ENCODE data around the gene VPS35. TPM values are rescaled to one million over a fixed set of nuclear protein-coding genes. Genes with fewer than 3 reads are reported as not detected.

Gene VPS35
- 67.5 and 76.8 TPM in 2 replicates for total RNA-seq (2014; rRNA removed; shearing (Covaris generic))

- Histone ChIP-seq H3K4me3 (ENCODE audit: insufficient read depth, low read depth, low read length) (peak within 1 kb of the TSS; percentile 99), H3K36me3 (replicated peaks; ENCODE audit: control insufficient read depth, insufficient read depth, low read length) (peaks cover 15% of the 10 kb centered on the region), H3K27me3 (ENCODE audit: control insufficient read depth, insufficient read depth, low read length) (no peaks in the 10 kb centered on the region)
- peak; percentile 97 for DNase-seq
These were observed at the start of gene VPS35 for GRCh38 chr16:46688654-46689364. Gene VPS35 (minus strand): TSS chr16:46689178. CDS start chr16:46689133, 45 bp downstream.

- no peak overlapping the region for H3K4me3 ChIP-seq (ENCODE audit: insufficient read depth, low read depth, low read length)
- peak; percentile 35 for DNase-seq
These were observed 48.7 kb upstream of the VPS35 start for GRCh38 chr16:46737621-46738214.

DNA sequence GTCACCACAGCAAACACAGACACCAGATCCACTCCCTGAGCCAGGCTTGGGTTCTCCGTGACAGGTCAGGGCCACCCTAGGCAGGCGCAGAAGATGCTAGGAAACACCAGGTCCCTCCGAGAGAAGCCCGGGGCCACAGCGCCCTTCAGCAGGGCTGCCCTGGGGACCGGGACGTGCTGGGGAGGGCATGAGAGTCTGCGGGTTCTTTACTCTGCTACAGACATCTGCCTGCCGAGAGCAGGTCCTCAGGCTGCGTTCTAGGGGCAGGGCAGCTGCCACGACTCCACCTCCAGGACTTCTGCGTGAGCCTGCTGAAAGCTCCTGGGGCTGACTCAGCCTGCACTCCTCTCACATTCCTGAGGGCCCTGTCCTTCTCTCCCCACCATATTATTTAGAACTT lies 47.7 kb upstream of the VPS35 start:
- Histone ChIP-seq H3K36me3 (replicated peaks; ENCODE audit: control insufficient read depth, insufficient read depth, low read length) (no peaks in the 10 kb centered on the region), H3K27me3 (ENCODE audit: control insufficient read depth, insufficient read depth, low read length) (no peaks in the 10 kb centered on the region), H3K4me3 (ENCODE audit: insufficient read depth, low read depth, low read length) (no peak overlapping the region)
- peak; percentile 64 for DNase-seq

More at GRCh38 chr16:46737621-46738214, 48.7 kb upstream of the VPS35 start:
- Histone ChIP-seq H3K27me3 (ENCODE audit: control insufficient read depth, insufficient read depth, low read length) (no peaks in the 10 kb centered on the region), H3K36me3 (replicated peaks; ENCODE audit: control insufficient read depth, insufficient read depth, low read length) (no peaks in the 10 kb centered on the region)

DNA sequence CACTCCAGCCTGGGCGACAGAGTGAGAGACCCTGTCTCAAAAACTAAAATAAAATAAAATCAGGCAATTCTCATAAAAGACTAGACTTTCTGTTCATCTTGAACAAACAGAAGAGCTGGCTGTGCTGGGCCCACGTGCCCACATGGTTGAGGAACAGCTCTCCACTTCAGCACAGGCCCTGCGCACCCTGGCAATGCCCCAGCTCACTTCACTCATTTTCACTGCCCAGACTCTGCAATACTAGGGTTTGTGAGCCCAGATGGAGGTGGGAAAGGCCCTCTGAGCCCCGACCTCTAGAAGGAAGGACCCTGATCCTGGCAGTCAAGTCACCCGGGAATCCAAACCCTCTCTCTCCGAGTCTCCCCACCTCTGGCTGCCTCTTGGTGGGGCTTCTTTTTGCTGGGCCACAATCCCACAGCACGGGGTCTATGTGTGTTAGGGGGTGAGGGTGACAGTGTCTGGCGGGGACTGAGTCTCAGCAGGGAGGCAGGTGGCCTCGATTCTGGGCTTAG lies 44.4 kb upstream of the VPS35 start:
- H3K4me3 ChIP-seq (ENCODE audit: insufficient read depth, low read depth, low read length) = no peak overlapping the region
- no peak for DNase-seq
- no peaks in the 10 kb centered on the region for H3K36me3 ChIP-seq (replicated peaks; ENCODE audit: control insufficient read depth, insufficient read depth, low read length)
- no peaks in the 10 kb centered on the region for H3K27me3 ChIP-seq (ENCODE audit: control insufficient read depth, insufficient read depth, low read length)

- DNase-seq = no peak
- Histone ChIP-seq H3K4me3 (ENCODE audit: insufficient read depth, low read depth, low read length) (no peak overlapping the region), H3K27me3 (ENCODE audit: control insufficient read depth, insufficient read depth, low read length) (no peaks in the 10 kb centered on the region), H3K36me3 (replicated peaks; ENCODE audit: control insufficient read depth, insufficient read depth, low read length) (no peaks in the 10 kb centered on the region)
These were observed 43.6 kb upstream of the VPS35 start for GRCh38 chr16:46732561-46732960.

DNA sequence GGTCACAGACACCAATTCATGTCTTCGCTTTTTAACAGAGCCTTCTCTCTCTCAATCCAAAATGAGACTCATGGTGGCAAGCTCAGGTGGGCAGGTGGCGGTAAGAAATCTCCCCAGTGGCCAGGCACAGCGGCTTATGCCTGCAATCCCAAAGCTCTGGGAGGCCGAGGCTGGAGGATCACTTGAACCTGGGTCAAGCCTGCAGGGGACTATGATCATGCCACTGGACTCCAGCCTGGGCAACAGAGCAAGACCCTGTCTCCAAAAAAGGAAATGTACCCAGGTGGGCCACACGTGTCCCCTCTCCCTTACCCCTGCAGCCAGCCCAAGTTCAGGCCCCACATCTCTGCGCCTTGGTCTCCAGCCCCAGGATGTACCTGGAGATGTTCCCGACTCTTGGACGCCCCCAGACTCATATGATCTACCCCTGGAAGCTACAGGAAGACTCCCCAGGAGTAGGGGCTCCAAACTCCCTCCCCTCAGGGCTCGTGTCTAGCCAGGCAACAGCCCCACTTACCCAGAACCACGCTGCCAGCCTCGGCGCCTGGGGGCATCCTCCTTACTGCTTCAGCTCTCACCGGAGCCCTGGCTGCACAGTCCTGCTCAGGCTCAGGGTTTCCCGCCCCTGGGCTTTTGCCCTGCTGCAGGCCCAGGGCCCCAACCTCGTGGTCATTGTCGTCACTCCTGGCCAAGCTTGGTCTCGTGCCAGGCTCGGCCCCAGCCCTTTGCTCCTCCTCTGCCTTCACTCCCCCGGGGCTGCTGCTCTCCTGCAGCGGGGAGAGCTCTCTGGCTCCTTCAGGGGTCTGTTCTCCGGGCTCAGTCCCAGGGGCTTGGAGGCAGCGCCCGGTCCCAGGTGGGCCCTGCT lies 42.9 kb upstream of the VPS35 start:
- Histone ChIP-seq H3K4me3 (ENCODE audit: insufficient read depth, low read depth, low read length) (no peak overlapping the region), H3K36me3 (replicated peaks; ENCODE audit: control insufficient read depth, insufficient read depth, low read length) (no peaks in the 10 kb centered on the region), H3K27me3 (ENCODE audit: control insufficient read depth, insufficient read depth, low read length) (no peaks in the 10 kb centered on the region)
- DNase-seq = no peak

GRCh38 chr16:46730801-46731690 lies 42.1 kb upstream of the VPS35 start:
- Histone ChIP-seq H3K4me3 (ENCODE audit: insufficient read depth, low read depth, low read length) (no peak overlapping the region), H3K27me3 (ENCODE audit: control insufficient read depth, insufficient read depth, low read length) (no peaks in the 10 kb centered on the region), H3K36me3 (replicated peaks; ENCODE audit: control insufficient read depth, insufficient read depth, low read length) (no peaks in the 10 kb centered on the region)
- DNase-seq = no peak

DNA sequence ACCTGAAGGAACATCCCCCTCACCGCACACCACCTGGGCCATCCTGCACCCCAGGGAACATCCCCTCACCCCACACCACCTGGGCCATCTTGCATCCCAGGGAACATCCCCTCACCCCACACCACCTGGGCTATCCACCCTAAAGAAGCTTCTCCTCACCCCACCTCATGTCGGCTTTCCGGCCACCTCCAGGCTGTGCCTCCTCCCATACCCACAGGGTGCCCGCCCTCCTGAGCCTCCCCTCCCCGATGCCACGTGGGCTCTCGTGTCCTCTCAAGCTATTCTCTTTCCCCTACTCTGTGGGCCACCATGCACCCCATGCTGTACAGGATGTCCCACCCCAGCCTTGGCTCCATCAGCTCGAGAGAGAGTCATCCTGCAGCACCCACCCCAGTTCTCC lies 41.1 kb upstream of the VPS35 start:
- DNase-seq = no peak
- Histone ChIP-seq H3K27me3 (ENCODE audit: control insufficient read depth, insufficient read depth, low read length) (no peaks in the 10 kb centered on the region), H3K4me3 (ENCODE audit: insufficient read depth, low read depth, low read length) (no peak overlapping the region), H3K36me3 (replicated peaks; ENCODE audit: control insufficient read depth, insufficient read depth, low read length) (no peaks in the 10 kb centered on the region)

GRCh38 chr16:46729326-46729995 lies 40.5 kb upstream of the VPS35 start:
- H3K27me3 ChIP-seq (ENCODE audit: control insufficient read depth, insufficient read depth, low read length) = no peaks in the 10 kb centered on the region
- H3K36me3 ChIP-seq (replicated peaks; ENCODE audit: control insufficient read depth, insufficient read depth, low read length) = no peaks in the 10 kb centered on the region
- no peak overlapping the region for H3K4me3 ChIP-seq (ENCODE audit: insufficient read depth, low read depth, low read length)
- DNase-seq = no peak

DNA sequence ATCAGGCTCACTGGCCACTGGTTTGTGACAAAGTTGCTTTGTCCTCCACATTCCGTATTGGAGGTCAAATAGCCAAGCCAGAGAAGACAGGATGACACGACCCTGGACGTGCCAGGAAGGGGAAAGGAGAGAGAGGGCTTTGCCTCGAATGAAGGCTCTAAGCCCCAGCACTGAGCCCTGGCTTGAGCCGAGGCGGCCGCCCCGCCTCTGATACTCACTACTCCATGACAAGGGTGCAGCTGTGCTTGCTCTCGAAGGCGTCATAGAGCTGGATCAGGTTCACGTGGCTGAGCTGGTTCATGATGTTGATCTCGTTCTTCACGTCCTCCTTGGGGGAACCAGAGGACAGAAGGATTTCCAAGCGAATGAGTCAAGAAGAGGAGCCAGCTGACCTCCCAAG lies 39.8 kb upstream of the VPS35 start:
- Histone ChIP-seq H3K27me3 (ENCODE audit: control insufficient read depth, insufficient read depth, low read length) (no peaks in the 10 kb centered on the region), H3K36me3 (replicated peaks; ENCODE audit: control insufficient read depth, insufficient read depth, low read length) (no peaks in the 10 kb centered on the region), H3K4me3 (ENCODE audit: insufficient read depth, low read depth, low read length) (no peak overlapping the region)
- DNase-seq = no peak

DNA sequence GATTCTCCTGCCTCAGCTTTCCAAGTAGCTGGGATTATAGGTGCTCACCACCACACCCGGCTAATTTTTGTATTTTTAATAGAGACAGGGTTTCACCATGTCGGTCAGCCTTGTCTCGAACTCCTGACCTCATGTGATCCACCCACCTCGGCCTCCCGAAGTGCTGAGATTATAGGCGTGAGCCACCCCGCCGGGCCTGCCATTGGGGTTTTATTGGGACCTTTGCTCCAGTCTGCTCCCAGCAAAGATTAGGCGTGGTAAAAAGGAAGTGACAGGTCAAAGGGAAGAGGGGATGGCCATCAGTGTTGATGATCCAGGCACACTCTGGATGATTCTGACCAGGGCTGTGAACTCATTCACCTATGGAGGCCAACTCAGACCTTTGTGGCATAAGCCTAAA lies 38.7 kb upstream of the VPS35 start:
- no peaks in the 10 kb centered on the region for H3K36me3 ChIP-seq (replicated peaks; ENCODE audit: control insufficient read depth, insufficient read depth, low read length)
- no peak overlapping the region for H3K4me3 ChIP-seq (ENCODE audit: insufficient read depth, low read depth, low read length)
- DNase-seq = no peak
- H3K27me3 ChIP-seq (ENCODE audit: control insufficient read depth, insufficient read depth, low read length) = no peaks in the 10 kb centered on the region

- Histone ChIP-seq H3K27me3 (ENCODE audit: control insufficient read depth, insufficient read depth, low read length) (no peaks in the 10 kb centered on the region), H3K4me3 (ENCODE audit: insufficient read depth, low read depth, low read length) (no peak overlapping the region), H3K36me3 (replicated peaks; ENCODE audit: control insufficient read depth, insufficient read depth, low read length) (no peaks in the 10 kb centered on the region)
- no peak for DNase-seq
These were observed 38.2 kb upstream of the VPS35 start for GRCh38 chr16:46727184-46727583.

- Histone ChIP-seq H3K4me3 (ENCODE audit: insufficient read depth, low read depth, low read length) (no peak overlapping the region), H3K27me3 (ENCODE audit: control insufficient read depth, insufficient read depth, low read length) (no peaks in the 10 kb centered on the region), H3K36me3 (replicated peaks; ENCODE audit: control insufficient read depth, insufficient read depth, low read length) (no peaks in the 10 kb centered on the region)
- no peak for DNase-seq
These were observed 32.9 kb upstream of the VPS35 start for GRCh38 chr16:46721885-46722284.
